IPS-18a (cell line): ENCODE results near the gene LYPD3.
"Not testable (repeated sequence)": the region's sequence is repeated elsewhere in the genome, so short reads cannot be mapped to it uniquely, and the experiment has no call there.

Experiments
- H3K27ac ChIP-seq: one replicate; pipeline ENCODE4 v1.5.1; 2013; ENCODE audit warnings: low read length
- H3K27me3 ChIP-seq: one replicate; pipeline ENCODE4 v1.6.1; 2013; ENCODE audit warnings: mild to moderate bottlenecking, low read length; ENCODE audit not compliant: control insufficient read depth, insufficient read depth
- H3K36me3 ChIP-seq: one replicate; pipeline ENCODE4 v1.6.1; 2013; ENCODE audit warnings: low read depth, low read length; ENCODE audit not compliant: control insufficient read depth
- H3K4me1 ChIP-seq: one replicate; pipeline ENCODE4 v1.6.1; 2013; ENCODE audit warnings: low read depth, low read length; ENCODE audit not compliant: control insufficient read depth
- H3K4me3 ChIP-seq: one replicate; pipeline ENCODE4 v1.5.1; 2013; ENCODE audit warnings: low read length
- H3K9ac ChIP-seq: one replicate; pipeline ENCODE4 v1.6.1; 2013; ENCODE audit warnings: mild to moderate bottlenecking, low read length, moderate library complexity
- H3K9me3 ChIP-seq: one replicate; pipeline ENCODE4 v1.6.1; 2013; ENCODE audit warnings: low read depth, low read length; ENCODE audit not compliant: control insufficient read depth

Gene LYPD3

GRCh38 chr19:43465468-43466120 is at the start of gene LYPD3:
Gene LYPD3, minus strand, starts transcription at chr19:43465608. Its CDS starts 37 bp downstream, at chr19:43465571.
- Histone ChIP-seq H3K4me3 (peak within 1 kb of the TSS; percentile 83), H3K36me3 (no peaks in the 10 kb centered on the region), H3K4me1 (peaks cover 4% of the 10 kb centered on the region), H3K9ac (no peak within 1 kb of the TSS), H3K27me3 (peaks cover 35% of the 10 kb centered on the region), H3K27ac (no peak within 1 kb of the TSS), H3K9me3 (no peaks in the 10 kb centered on the region)

- H3K4me1 ChIP-seq, H3K4me3 ChIP-seq, H3K27ac ChIP-seq, H3K9ac ChIP-seq, H3K27me3 ChIP-seq, H3K9me3 ChIP-seq, H3K36me3 ChIP-seq: not testable (repeated sequence)
These were observed 47.0 kb upstream of the LYPD3 start for GRCh38 chr19:43512399-43512798.

- no peaks in the 10 kb centered on the region for H3K27me3 ChIP-seq
- no peaks in the 10 kb centered on the region for H3K4me1 ChIP-seq
- H3K9me3 ChIP-seq = no peaks in the 10 kb centered on the region
- peaks cover 4% of the 10 kb centered on the region for H3K36me3 ChIP-seq
- no peak overlapping the region for H3K9ac ChIP-seq
- no peak overlapping the region for H3K27ac ChIP-seq
- H3K4me3 ChIP-seq = no peak overlapping the region
These were observed 45.9 kb upstream of the LYPD3 start for GRCh38 chr19:43511324-43511723.

GRCh38 chr19:43510713-43511112 is 45.3 kb upstream of the LYPD3 start:
- Histone ChIP-seq H3K27ac (no peak overlapping the region), H3K36me3 (peaks cover 4% of the 10 kb centered on the region), H3K4me1 (no peaks in the 10 kb centered on the region), H3K4me3 (no peak overlapping the region), H3K27me3 (no peaks in the 10 kb centered on the region), H3K9me3 (no peaks in the 10 kb centered on the region), H3K9ac (no peak overlapping the region)

- peaks cover 4% of the 10 kb centered on the region for H3K4me1 ChIP-seq
- H3K9me3 ChIP-seq = no peaks in the 10 kb centered on the region
- H3K36me3 ChIP-seq = peaks cover 4% of the 10 kb centered on the region
- no peak overlapping the region for H3K27ac ChIP-seq
- no peak overlapping the region for H3K4me3 ChIP-seq
- H3K27me3 ChIP-seq = peaks cover 14% of the 10 kb centered on the region
- H3K9ac ChIP-seq = no peak overlapping the region
These were observed 42.5 kb upstream of the LYPD3 start for GRCh38 chr19:43507880-43508279.

- Histone ChIP-seq H3K27ac (no peak overlapping the region), H3K27me3 (peaks cover 26% of the 10 kb centered on the region), H3K36me3 (peaks cover 4% of the 10 kb centered on the region), H3K4me3 (no peak overlapping the region), H3K4me1 (peaks cover 4% of the 10 kb centered on the region), H3K9me3 (no peaks in the 10 kb centered on the region), H3K9ac (no peak overlapping the region)
These were observed 41.2 kb upstream of the LYPD3 start for GRCh38 chr19:43506629-43507028.

- H3K9ac ChIP-seq = no peak overlapping the region
- no peak overlapping the region for H3K27ac ChIP-seq
- H3K36me3 ChIP-seq = peaks cover 4% of the 10 kb centered on the region
- H3K4me3 ChIP-seq = no peak overlapping the region
- peaks cover 4% of the 10 kb centered on the region for H3K4me1 ChIP-seq
- H3K27me3 ChIP-seq = peaks cover 33% of the 10 kb centered on the region
- no peaks in the 10 kb centered on the region for H3K9me3 ChIP-seq
These were observed 40.5 kb upstream of the LYPD3 start for GRCh38 chr19:43505941-43506340.

GRCh38 chr19:43505186-43505456 is 39.7 kb upstream of the LYPD3 start:
- Histone ChIP-seq H3K27me3 (peaks cover 33% of the 10 kb centered on the region), H3K27ac (no peak overlapping the region), H3K36me3 (peaks cover 4% of the 10 kb centered on the region), H3K4me3 (peak overlapping the region; percentile 89), H3K9me3 (no peaks in the 10 kb centered on the region), H3K9ac (no peak overlapping the region), H3K4me1 (peaks cover 4% of the 10 kb centered on the region)

- Histone ChIP-seq H3K36me3 (peaks cover 4% of the 10 kb centered on the region), H3K27me3 (peaks cover 33% of the 10 kb centered on the region), H3K27ac (no peak within 1 kb of the TSS), H3K9me3 (no peaks in the 10 kb centered on the region), H3K4me1 (peaks cover 4% of the 10 kb centered on the region), H3K9ac (peak within 1 kb of the TSS; percentile 32), H3K4me3 (peak within 1 kb of the TSS; percentile 89)
These were observed 39.2 kb upstream of the LYPD3 start, which contains the start of gene PHLDB3 for GRCh38 chr19:43504426-43505185. Gene PHLDB3, minus strand, starts transcription at chr19:43504746. Its CDS starts 628 bp downstream, at chr19:43504118.

GRCh38 chr19:43503501-43504425 is 38.4 kb upstream of the LYPD3 start:
- H3K4me1 ChIP-seq = peaks cover 4% of the 10 kb centered on the region
- H3K9ac ChIP-seq = peak overlapping the region; percentile 32
- H3K27me3 ChIP-seq = peaks cover 33% of the 10 kb centered on the region
- peak overlapping the region; percentile 89 for H3K4me3 ChIP-seq
- no peak overlapping the region for H3K27ac ChIP-seq
- H3K36me3 ChIP-seq = peaks cover 3% of the 10 kb centered on the region
- no peaks in the 10 kb centered on the region for H3K9me3 ChIP-seq

- peak overlapping the region; percentile 75 for H3K4me3 ChIP-seq
These were observed 37.1 kb upstream of the LYPD3 start for GRCh38 chr19:43502419-43502976.

More at GRCh38 chr19:43502419-43502976, 37.1 kb upstream of the LYPD3 start:
- H3K9me3 ChIP-seq = no peaks in the 10 kb centered on the region
- no peak overlapping the region for H3K9ac ChIP-seq
- no peaks in the 10 kb centered on the region for H3K36me3 ChIP-seq
- peaks cover 33% of the 10 kb centered on the region for H3K27me3 ChIP-seq
- H3K27ac ChIP-seq = no peak overlapping the region
- H3K4me1 ChIP-seq = peaks cover 4% of the 10 kb centered on the region
